T-helper 22 cell (primary cell): ENCODE data around the gene FCGR1A.
"Not testable (repeated sequence)": the region's sequence is repeated elsewhere in the genome, so short reads cannot be mapped to it uniquely, and the experiment has no call there.

ENCODE experiments used
- DNase-seq: peaks from one replicate; pipeline ENCODE4 v3.0.0-alpha.2; 2020; ENCODE audit warnings: low read depth

FCGR1A gene

GRCh38 chr1:149782600-149782999, at the start of gene FCGR1A:
Gene FCGR1A (plus strand): TSS chr1:149782694. CDS start chr1:149782744, 50 bp downstream.
- DNase-seq: not testable (repeated sequence)

- not testable (repeated sequence) for DNase-seq
These were observed 49.7 kb upstream of the FCGR1A start for GRCh38 chr1:149732781-149733180.

GRCh38 chr1:149734692-149735091, 47.8 kb upstream of the FCGR1A start:
- DNase-seq: not testable (repeated sequence)

- not testable (repeated sequence) for DNase-seq
These were observed 42.3 kb upstream of the FCGR1A start for GRCh38 chr1:149740148-149740581.

GRCh38 chr1:149740590-149741230, 41.8 kb upstream of the FCGR1A start:
- DNase-seq: not testable (repeated sequence)

- not testable (repeated sequence) for DNase-seq
These were observed 40.6 kb upstream of the FCGR1A start for GRCh38 chr1:149741914-149742313.

- not testable (repeated sequence) for DNase-seq
These were observed 35.8 kb upstream of the FCGR1A start for GRCh38 chr1:149746463-149747356.

GRCh38 chr1:149747359-149748143, 34.9 kb upstream of the FCGR1A start:
- not testable (repeated sequence) for DNase-seq

- not testable (repeated sequence) for DNase-seq
These were observed 34.4 kb upstream of the FCGR1A start for GRCh38 chr1:149748144-149748500.

- not testable (repeated sequence) for DNase-seq
These were observed 31.9 kb upstream of the FCGR1A start for GRCh38 chr1:149750562-149750961.

GRCh38 chr1:149752186-149752585, 30.3 kb upstream of the FCGR1A start:
- not testable (repeated sequence) for DNase-seq

GRCh38 chr1:149753466-149753865, 29.0 kb upstream of the FCGR1A start:
- DNase-seq: not testable (repeated sequence)

GRCh38 chr1:149755294-149755693, 27.2 kb upstream of the FCGR1A start:
- not testable (repeated sequence) for DNase-seq

GRCh38 chr1:149762294-149762693, 20.2 kb upstream of the FCGR1A start:
- DNase-seq: not testable (repeated sequence)

GRCh38 chr1:149764087-149764800, 18.2 kb upstream of the FCGR1A start:
- DNase-seq: not testable (repeated sequence)

GRCh38 chr1:149766241-149766640, 16.3 kb upstream of the FCGR1A start:
- DNase-seq: not testable (repeated sequence)

- DNase-seq: not testable (repeated sequence)
These were observed 13.3 kb upstream of the FCGR1A start for GRCh38 chr1:149769216-149769615.

GRCh38 chr1:149770661-149771060, 11.8 kb upstream of the FCGR1A start:
- not testable (repeated sequence) for DNase-seq

- DNase-seq: not testable (repeated sequence)
These were observed 10.7 kb upstream of the FCGR1A start for GRCh38 chr1:149771653-149772425.

GRCh38 chr1:149775510-149776147, 6.9 kb upstream of the FCGR1A start:
- DNase-seq: not testable (repeated sequence)
